ENCODE results near the gene AGTPBP1. TPM values are rescaled to one million over a fixed set of nuclear protein-coding genes. Genes with fewer than 3 reads are reported as not detected.

The AGTPBP1 gene
- polyA plus RNA-seq, 4 donors = 21.7 to 29.7 (median 26.4) TPM

DNA sequence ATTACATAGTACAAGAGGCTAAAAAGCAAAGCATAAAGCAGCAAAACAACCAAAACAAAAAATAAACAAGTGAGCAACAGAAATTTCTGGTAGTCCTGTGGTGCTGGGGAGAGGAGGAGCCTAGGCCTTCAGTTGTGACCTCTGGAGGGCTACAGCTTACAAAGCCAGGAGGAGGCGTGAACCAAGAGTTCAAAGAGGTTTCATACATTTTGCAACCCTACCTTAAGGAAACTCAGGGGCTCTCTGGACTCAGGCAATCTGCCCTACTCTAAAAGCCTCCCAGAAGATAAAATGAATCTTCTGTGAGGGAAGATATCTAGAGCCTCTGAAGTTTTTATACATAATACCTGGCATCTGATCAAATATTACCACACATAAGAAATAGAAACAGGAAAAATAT, 187.4 kb downstream of the AGTPBP1 start:
- DNase-seq (ENCODE audit: low read depth in 4 of 4, low spot score in 2 of 4) = no peak

DNA sequence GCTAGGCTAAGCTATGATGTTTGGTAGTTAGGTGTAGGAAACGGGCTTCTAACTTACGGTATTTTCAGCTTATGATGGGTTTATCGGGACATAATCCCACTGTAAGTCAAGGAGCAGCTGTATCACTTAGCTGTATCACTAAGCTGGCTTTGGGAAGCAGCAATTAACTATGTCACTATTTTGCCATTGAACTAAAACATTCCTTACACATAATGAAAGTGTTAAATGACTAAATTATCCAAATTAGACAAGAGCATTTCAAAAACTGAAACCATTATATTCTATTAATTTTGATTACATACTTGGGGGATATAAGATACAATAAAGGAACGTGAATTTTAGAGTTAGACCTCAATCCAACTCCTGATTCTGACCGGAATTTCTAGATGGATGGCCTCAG, 188.3 kb downstream of the AGTPBP1 start:
- no peak for DNase-seq (ENCODE audit: low read depth in 4 of 4, low spot score in 2 of 4)

DNA sequence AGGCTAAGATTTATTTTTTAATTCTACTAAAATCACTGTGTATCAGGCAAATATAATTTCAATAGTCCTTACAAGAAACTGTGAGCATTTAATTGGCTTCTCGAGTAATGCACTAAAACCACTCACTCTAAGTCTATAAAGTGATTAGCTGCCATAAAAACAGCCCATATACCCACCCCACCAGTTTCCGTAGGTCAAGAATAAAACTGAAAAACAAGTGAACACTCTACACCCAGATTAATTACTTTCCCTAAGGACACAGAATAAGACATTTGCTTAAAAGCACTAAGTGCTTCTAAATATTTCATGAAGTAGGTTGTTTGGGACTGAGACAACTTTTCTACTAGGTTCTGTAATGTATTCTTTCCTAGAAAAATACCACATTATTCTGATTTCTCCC, 194.2 kb downstream of the AGTPBP1 start:
- no peak for DNase-seq (ENCODE audit: low read depth in 4 of 4, low spot score in 2 of 4)

DNA sequence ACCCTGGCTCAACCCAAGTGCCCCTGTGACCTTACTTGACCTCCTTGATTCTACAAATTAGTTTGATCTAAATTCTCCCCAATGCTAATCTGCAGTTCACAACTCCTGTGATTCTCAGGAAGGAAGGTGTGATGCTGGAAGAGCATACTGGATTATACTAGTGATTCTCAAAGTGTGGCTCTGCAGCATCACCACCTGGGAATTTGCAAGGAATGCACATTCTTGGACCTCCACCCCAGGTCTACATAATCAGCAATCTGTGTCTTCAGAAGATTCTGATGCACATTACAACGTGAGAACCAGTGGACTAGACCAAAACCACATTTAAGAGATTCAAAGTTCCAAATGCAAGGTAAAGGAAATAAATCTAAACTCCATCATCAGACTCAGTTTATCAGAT, 198.6 kb downstream of the AGTPBP1 start:
- no peak for DNase-seq (ENCODE audit: low read depth in 4 of 4, low spot score in 2 of 4)

DNA sequence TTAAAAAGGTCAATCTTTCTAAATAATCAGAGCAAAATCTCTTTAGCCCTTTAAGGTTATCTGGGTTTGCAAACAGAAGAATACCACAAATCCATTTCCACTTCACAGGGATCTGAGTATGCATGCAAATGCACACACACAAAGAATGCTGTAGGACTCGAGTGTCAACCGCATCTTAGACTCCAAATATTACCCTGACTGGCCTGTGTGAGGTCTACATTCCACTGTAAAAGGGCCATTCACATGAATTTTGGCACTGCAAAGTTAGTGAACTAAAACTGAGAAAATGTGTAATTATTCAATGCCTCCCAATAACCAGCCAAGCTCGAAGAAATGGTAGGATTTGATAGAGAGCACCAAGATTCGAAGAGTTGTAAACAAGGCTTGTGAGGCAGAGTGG, 199.9 kb downstream of the AGTPBP1 start:
- no peak for DNase-seq (ENCODE audit: low read depth in 4 of 4, low spot score in 2 of 4)

DNA sequence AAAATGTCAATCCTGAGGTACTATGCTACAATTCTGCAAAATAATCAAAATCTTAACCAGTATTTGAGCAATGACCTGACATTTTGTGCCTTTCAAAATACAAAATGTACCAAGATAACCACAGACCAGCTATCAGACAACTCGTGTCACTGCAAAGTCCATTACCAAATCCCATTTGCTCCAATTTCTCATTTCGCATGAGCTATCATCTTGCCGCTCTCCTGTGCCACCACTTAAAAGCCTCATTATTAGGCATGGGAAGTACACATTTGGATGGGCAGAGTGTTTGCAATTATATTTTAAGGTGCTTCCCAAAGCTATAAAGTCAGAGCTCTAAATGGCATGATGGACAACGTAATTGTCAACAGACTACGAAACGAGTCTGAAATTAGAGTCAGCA, 205.2 kb downstream of the AGTPBP1 start:
- no peak for DNase-seq (ENCODE audit: low read depth in 4 of 4, low spot score in 2 of 4)

DNA sequence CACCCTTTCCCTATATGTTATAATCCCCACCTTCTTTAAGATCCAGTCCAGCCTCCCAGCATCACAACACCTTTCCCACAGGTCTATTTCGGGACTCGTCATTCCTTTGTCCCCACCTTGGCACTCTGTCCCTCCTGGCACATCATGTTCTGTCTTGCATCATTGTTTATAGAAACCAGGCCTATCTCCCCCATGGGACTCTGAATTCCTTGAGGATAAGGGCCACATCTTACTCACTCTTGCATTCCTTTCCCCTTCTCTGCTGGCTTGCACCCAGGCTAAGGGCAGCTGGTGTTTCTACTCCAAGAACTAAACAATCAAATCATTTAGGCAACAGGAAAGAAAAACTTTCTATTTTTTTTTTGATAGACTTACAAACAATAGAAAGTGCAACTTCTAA, 205.7 kb downstream of the AGTPBP1 start:
- DNase-seq (ENCODE audit: low read depth in 4 of 4, low spot score in 2 of 4) = no peak

DNA sequence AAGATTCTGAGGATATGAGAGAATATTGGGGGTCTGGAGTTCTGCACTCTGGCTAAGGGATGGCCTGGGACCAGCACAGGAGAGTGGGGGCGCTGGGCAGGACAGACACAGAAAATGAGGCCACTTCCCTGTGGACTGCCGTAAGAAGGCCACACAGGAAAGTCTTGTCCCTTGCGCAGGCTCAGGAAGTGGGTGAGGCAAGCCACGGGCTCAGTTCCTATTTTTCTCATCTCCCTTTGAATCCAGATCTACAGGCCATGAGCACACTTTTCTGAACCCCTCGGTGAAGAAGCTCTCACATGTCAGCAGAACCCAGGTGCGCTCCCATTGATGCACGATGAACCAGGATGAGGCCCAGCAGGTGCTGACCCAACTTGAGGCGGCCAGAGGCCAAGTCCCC, 207.4 kb downstream of the AGTPBP1 start:
- no peak for DNase-seq (ENCODE audit: low read depth in 4 of 4, low spot score in 2 of 4)

DNA sequence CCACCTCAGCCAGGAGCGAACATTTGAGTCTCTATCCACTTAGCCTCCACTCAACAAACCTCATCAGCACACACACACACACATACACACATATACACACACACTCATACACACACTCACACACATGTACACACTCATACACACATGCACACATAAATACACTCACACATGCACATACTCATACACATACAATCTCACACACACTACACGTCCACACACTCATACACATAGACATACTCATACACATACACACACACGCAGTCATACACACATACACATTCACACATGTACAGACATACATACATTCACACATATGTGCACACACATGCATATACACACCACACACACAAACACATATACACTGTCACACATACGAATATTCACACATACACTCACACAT, 208.2 kb downstream of the AGTPBP1 start:
- no peak for DNase-seq (ENCODE audit: low read depth in 4 of 4, low spot score in 2 of 4)

DNA sequence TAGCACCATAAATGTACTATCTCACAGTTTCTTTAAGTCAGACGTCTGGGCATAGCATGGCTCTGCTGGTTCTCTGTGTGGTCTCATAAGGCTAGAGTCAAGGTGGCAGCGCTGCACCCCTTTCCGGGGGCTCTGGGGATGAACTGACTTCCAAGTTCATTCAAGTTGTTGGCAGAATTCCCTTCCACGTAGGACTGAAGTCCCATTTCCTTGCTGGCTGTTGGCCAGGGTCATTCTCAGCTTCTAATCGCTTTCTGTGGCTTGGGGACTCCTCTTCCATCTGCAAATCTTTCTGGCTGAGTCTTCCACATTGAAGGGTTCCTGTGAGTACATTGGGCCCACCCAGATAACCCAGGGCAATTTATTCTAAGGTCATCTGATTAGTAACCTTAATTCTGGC, 211.0 kb downstream of the AGTPBP1 start:
- DNase-seq (ENCODE audit: low read depth in 4 of 4, low spot score in 2 of 4) = no peak

DNA sequence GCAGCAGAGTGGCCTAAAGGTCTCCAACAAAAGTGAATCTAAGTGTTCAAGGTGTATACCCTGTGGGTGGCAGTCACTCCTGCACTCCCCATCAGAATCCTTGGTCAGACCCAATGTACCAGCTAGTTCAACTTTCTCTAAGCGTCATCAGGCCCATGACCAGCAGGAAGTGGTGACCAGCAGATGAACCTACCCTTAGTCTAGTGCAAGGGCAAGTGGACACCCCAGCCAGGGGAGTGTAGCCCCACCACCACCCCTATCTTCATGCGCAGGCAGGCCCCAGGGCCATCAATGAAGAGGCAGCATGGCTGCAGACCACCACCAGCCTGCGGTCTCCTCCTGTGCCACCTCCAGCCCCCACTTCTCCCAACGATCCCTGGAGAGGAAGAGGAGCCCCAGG, 213.1 kb downstream of the AGTPBP1 start:
- DNase-seq (ENCODE audit: low read depth in 4 of 4, low spot score in 2 of 4) = no peak

DNA sequence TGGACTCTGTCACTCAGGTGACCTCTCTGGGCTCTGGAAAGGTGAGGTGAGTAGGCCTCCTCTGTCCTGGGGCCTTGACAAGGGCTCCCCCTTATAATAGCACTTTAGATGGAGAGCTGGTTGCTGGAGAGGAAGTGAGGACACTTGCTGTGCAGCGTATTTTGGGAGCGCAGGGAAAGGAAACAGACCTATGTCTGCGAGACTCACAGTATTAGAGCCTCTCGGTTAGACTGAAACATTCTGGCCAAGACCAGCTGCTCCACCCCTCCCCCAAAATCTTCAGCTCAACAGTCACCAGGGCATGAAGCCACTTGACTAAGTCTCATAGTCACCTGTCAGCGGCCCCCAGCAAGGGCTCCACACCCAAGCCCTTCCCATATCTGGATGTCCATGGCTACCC, 213.6 kb downstream of the AGTPBP1 start:
- DNase-seq (ENCODE audit: low read depth in 4 of 4, low spot score in 2 of 4) = no peak

DNA sequence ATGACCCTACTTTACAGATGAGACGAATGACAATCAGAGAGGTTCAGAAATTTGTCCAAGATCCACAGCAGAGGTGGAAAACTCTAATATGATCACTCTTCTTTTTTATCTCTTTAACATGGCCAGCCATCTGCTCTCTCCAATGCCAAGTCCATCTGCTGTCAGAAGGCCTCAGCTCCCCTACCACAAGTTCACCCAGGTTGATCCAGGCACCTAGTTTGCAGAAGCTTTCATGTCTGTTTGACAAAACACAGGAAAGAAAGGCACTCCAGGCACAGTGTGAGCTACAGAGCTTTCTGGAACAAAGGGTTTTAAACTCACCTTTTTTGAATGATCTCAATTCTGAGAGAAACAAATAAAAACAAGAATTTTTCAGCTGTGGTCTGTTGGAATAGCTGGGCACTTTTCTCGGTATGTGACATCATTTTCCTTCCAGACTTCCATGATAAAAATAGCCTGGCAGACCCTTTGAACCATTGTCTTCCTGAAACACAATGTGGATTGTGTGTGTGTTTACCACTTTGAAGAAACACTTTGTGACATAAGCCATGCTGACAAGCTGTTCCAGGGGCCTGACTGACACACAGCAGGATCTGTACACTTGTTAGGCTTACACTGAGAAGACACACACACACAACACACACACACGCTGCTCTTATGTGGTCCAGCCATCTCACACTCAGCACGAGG, 214.3 kb downstream of the AGTPBP1 start:
- no peak for DNase-seq (ENCODE audit: low read depth in 4 of 4, low spot score in 2 of 4)

DNA sequence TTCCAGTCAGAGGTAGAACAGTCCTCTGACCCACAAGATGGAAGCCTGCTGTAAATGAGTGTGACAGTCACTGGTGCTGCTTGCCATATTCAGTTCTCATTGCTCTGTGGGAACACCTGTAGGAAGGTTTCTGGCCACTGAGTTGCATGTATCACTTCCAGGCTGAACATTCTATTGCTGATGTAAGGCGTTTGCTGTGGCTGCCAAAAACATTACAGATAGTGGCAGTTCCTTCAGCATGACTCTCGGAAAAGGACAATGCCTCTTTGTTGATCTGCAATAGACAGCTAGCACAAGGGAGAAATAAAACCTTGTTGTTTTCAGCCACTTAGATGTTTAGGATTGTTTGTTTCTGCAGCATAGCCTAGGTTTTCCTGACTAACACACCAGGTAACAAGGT, 217.2 kb downstream of the AGTPBP1 start:
- no peak for DNase-seq (ENCODE audit: low read depth in 4 of 4, low spot score in 2 of 4)

DNA sequence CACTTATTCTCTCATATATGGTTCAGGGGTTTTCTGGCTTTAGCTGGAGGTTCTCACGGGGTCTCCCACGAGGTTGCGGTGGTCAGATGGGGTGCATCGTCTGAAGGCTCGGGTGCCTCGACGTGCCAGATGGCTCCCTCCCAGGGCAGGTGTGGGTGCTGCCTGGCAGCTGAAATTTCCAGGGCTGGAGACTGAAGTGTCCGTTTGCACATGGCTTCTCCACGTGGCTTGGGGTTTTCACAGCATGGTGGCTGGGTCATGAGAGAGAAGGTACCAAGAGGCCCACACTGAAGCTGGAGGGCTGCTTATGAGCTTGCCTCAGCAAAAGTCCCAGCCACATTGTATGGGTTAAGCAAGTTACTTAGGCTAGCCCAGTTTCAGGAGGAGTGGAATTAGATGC, 218.6 kb downstream of the AGTPBP1 start:
- no peak for DNase-seq (ENCODE audit: low read depth in 4 of 4, low spot score in 2 of 4)

DNA sequence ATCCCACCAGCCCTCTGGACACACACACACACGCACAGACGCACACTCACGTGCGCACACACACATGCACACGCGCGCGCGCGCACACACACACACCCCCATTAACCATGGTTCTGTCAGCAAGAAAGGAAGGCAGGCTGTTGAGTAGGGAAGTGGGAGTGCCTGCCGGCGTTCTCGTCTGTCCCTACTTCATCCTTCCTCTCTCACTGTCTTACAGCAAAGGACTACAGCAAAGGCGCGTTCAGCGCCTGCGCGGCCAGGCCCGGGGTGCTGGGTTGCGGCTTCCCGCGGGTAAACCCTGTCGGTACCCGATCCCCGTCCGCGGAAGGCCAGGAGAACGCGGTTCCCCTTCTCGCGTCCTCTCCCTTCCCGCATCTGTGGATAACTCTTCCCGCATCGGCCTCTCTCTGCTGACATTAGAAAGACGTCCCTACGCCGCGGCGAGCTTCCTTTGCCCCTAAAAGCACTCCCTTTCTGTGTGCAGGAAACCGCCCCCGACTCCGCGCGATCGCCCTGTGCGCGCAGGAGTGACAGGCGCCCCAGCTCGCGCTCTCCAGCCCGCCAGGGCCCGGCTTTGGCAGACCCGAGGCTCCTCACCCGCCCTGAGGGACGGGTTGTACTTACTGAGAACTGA, 219.2 kb downstream of the AGTPBP1 start:
- DNase-seq (ENCODE audit: low read depth in 4 of 4, low spot score in 2 of 4) = peak; percentile 37 to 50 (median 39)

DNA sequence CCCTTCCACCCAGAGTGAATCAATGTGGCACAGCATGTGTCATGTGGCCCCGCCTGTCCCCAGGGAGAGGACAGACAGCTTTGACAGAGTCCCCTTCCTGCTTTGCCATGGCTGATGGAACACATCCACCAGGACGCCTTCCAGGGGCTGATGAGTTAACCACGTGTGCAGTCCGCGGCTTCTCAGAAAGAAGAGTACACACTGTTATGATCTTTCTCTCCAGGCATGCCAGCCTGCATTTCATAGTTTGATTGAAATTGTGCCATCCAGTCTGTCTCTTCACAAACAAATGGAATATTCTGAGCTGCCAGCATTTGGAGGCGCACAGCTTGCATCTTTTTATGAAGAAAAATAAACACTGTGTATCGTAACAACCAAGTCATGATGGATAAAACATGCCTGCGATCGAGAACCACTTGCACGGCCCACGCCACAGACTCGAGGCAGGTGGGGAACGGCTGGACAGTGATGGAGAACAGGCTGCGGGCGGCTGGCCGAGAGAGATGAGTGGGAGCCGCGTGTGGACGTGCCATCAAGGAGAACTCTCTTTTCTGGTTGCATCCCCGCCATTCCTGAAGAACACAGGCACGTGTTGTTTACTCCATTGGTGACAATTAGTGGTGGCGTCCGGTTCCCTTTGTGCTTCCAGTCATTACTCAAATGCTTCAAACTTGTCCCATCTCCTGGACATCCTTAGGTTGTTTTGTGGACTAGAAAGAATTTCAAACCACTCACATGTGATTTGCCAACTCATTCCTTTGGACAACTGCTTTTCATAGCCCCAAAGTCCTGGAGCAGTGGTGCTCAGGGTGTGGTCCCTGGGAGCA, 220.2 kb downstream of the AGTPBP1 start:
- no peak for DNase-seq (ENCODE audit: low read depth in 4 of 4, low spot score in 2 of 4)

DNA sequence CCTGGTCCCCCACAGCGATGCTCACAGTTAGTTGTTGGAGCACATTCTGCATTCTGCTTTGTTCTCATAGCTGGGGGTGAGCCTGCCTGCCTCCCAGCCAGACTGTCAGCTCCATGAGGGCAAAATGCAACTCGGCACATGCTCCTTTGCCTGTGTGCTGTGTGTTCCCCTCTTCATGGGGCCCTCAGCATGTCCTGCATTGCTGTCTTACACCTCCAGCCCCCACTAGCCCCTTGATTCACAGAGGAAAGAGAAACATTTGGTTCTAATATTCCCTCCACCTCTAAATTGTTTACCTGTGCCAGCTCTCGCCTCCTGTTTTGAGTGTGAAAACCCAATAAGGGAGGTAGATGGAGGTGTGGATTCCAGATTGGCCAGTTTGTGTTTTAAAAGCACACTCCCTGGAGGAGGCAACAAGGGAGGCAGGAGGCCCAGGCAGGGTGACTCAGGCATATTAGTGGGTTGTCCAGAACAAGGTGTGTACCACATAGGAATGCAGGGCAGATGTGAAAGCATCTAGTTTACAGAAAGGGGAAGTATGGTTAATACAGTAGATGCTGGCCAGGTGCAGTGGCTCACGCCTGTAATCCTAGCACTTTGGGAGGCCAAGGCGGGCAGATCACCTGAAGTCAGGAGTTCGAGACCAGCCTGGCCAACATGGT, 224.6 kb downstream of the AGTPBP1 start:
- no peak for DNase-seq (ENCODE audit: low read depth in 4 of 4, low spot score in 2 of 4)

DNA sequence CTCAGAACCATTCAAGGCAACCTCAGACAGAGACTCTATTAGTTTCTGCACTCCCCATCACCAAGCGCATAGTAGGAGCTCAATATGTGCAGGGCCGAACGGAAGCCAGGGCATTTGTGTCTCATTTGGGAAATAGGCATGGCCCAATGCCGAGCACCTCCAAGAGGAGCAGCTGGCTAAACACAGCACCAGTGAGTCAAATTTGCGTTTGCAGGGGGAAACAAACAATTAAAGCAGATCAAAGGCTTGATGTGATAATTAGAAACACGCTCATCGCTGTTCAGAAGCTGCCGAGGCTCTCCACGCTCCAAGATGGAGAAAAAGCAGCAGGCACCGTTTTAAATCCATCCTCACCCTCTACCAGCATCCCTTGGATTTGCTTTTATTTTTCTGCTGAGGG, 225.3 kb downstream of the AGTPBP1 start:
- no peak for DNase-seq (ENCODE audit: low read depth in 4 of 4, low spot score in 2 of 4)

DNA sequence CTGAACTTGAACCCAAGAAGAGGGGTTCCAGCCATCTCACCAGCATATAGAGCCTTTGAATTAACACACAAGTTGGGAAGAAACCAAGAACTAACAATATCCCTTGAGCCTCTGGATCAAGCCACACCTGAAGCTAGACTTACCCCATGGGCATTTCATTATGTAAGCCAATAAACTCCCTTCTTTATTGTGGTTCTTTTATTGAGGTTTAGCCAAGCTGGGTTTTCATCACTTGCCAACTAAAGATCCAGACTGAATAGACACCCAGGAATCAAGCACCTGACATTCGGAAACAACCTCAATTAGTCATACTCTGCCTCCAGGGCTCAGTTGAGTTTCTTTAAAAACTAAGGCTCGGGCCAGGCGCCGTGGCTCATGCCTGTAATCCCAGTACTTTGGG, 226.7 kb downstream of the AGTPBP1 start:
- DNase-seq (ENCODE audit: low read depth in 4 of 4, low spot score in 2 of 4) = no peak

DNA sequence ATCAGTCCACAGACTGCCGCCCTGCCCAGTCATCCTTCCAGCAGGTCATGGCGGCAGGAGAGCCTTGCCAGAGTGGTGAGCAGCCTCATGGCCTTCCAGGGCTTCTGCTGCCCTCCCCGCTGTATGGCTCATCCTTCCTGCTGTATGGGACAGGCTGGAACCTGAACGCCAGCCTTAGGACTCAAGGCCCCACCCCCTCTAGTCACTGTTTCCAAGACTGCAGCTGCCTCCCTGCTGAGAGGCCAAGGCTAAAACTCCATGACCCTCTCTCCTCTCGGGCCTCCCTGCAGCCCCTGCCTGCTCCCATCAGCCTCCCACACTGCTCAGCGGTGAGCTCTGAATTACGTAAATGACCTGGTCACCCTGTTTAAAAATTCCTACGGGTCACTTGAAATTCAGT, 227.5 kb downstream of the AGTPBP1 start:
- DNase-seq (ENCODE audit: low read depth in 4 of 4, low spot score in 2 of 4) = no peak

All from left renal cortex interstitium (tissue), 4 donors.